SKM-1 (cell line): ENCODE results near the gene PLK2.

Source experiments
- DNase-seq: peaks from one replicate; lab custom pipeline; 2025; ENCODE audit not compliant: unreplicated experiment; lab: John Stamatoyannopoulos, UW

Gene PLK2

GRCh38 chr5:58450811-58451629 lies 8.9 kb downstream of the PLK2 start:
- DNase-seq, result no peak

GRCh38 chr5:58450018-58450417 lies 9.9 kb downstream of the PLK2 start:
- no peak for DNase-seq

GRCh38 chr5:58447226-58447625 lies 12.7 kb downstream of the PLK2 start:
- no peak for DNase-seq

- DNase-seq, result no peak
Measured at GRCh38 chr5:58446024-58446423, 13.9 kb downstream of the PLK2 start.

GRCh38 chr5:58444805-58445204 lies 15.1 kb downstream of the PLK2 start:
- DNase-seq, result no peak

- DNase-seq, result no peak
Measured at GRCh38 chr5:58440901-58441460, 18.9 kb downstream of the PLK2 start.

GRCh38 chr5:58439094-58439644 lies 20.7 kb downstream of the PLK2 start:
- DNase-seq, result no peak

GRCh38 chr5:58437661-58438060 lies 22.2 kb downstream of the PLK2 start:
- DNase-seq, result no peak

- DNase-seq, result no peak
Measured at GRCh38 chr5:58431832-58432231, 28.1 kb downstream of the PLK2 start.

- no peak for DNase-seq
Measured at GRCh38 chr5:58412932-58413331, 47.0 kb downstream of the PLK2 start.

- DNase-seq, result no peak
Measured at GRCh38 chr5:58412081-58412480, 47.8 kb downstream of the PLK2 start.

- DNase-seq, result no peak
Measured at GRCh38 chr5:58411372-58411771, 48.5 kb downstream of the PLK2 start.

GRCh38 chr5:58410441-58410840 lies 49.4 kb downstream of the PLK2 start:
- peak; percentile 43 for DNase-seq

GRCh38 chr5:58407042-58407719 lies 52.7 kb downstream of the PLK2 start:
- DNase-seq, result no peak

GRCh38 chr5:58406394-58406793 lies 53.5 kb downstream of the PLK2 start:
- DNase-seq, result no peak

GRCh38 chr5:58405175-58405574 lies 54.7 kb downstream of the PLK2 start:
- DNase-seq, result no peak

GRCh38 chr5:58404734-58405133 lies 55.2 kb downstream of the PLK2 start:
- no peak for DNase-seq
